Stimulated activated CD4-positive, alpha-beta T cell treated with anti-CD3 and anti-CD28 coated beads, TNF-alpha, amount 100 ng/mL, for 4 hours (primary cell): ENCODE measurements around the gene PCGF6.
A peak's percentile ranks its signal among the peaks of the same experiment; 100 is the strongest.
"Not testable (repeated sequence)": the region's sequence is repeated elsewhere in the genome, so short reads cannot be mapped to it uniquely, and the experiment has no call there.

Source experiments
- DNase-seq, 3 experiments: peaks; one replicate each; pipeline ENCODE4 v3.0.0-alpha.2; 2020; ENCODE audit warnings: low read depth in 3 of 3

PCGF6 gene

GRCh38 chr10:103350517-103351260 lies at the start of gene PCGF6:
Gene PCGF6, minus strand, starts transcription at chr10:103351140. Its CDS starts 74 bp downstream, at chr10:103351066.
- DNase-seq, result peak; percentile 39 to 70 (median 46)

DNA sequence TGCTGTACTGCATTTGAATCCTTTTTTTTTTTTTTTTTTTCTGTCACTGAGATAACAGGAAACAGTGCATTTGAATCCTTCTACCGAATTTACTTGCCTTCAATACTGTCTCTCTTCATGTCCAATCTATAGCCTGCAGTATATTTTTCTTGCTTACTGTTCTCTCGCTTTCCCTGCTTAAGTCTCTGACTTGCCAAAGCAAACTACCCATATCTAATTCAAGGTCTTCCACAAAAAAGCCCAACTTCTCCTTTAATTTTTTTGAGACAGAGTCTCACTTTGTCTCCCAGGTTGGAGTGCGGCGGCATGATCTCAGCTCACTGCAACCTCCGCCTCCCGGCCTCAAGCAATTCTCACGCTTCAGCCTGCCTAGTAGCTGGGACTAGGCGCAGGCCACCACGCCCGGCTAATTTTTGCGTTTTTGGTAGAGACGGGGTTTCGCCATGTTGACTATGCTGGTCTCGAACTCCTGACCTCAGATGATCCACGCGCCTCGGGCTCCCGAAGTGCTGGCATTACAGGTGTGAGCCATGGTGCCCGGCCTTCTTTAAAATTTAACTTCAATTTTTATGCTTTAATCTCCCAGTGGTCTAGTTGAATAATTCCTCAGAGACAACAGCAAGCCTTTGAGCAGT lies 46.4 kb upstream of the PCGF6 start:
- no peak for DNase-seq

- DNase-seq, result no peak
Observed at GRCh38 chr10:103396789-103397087, 45.8 kb upstream of the PCGF6 start.

GRCh38 chr10:103396067-103396788 lies 45.3 kb upstream of the PCGF6 start, which contains the start of the genes ATP5MK and PDCD11:
Gene ATP5MK, minus strand, starts transcription at chr10:103396475. Its CDS starts 4,018 bp downstream, at chr10:103392457.
Gene PDCD11, plus strand, starts transcription at chr10:103396626. Its CDS starts 1,801 bp downstream, at chr10:103398427.
- DNase-seq, result peak; percentile 80 to 93 (median 87)

- no peak for DNase-seq
Observed at GRCh38 chr10:103395754-103396066, 44.8 kb upstream of the PCGF6 start.

DNA sequence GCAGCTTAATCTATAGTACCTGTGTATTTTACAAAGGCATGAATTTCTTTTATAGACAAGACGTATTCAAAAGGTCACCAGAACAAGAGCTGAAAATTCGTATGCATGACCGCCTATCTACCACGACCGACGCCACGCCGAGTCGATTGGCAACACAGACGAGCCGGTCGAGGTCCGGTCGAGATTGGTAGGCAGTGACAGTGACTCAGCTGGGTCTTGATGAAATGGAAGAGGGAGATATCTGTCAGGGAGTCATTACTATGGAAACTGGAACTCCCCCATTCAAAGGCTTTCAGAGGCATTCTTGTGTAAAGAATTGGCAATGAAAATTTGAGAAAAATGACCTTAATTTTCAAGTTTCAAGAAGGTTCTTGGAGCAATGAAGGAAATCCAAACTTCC lies 43.2 kb upstream of the PCGF6 start:
- DNase-seq, result no peak

- DNase-seq, result no peak
Observed at GRCh38 chr10:103382769-103383168, 31.8 kb upstream of the PCGF6 start.

- DNase-seq, result no peak
Observed at GRCh38 chr10:103374263-103374662, 23.3 kb upstream of the PCGF6 start.

- DNase-seq, result no peak
Observed at GRCh38 chr10:103373544-103373943, 22.6 kb upstream of the PCGF6 start.

DNA sequence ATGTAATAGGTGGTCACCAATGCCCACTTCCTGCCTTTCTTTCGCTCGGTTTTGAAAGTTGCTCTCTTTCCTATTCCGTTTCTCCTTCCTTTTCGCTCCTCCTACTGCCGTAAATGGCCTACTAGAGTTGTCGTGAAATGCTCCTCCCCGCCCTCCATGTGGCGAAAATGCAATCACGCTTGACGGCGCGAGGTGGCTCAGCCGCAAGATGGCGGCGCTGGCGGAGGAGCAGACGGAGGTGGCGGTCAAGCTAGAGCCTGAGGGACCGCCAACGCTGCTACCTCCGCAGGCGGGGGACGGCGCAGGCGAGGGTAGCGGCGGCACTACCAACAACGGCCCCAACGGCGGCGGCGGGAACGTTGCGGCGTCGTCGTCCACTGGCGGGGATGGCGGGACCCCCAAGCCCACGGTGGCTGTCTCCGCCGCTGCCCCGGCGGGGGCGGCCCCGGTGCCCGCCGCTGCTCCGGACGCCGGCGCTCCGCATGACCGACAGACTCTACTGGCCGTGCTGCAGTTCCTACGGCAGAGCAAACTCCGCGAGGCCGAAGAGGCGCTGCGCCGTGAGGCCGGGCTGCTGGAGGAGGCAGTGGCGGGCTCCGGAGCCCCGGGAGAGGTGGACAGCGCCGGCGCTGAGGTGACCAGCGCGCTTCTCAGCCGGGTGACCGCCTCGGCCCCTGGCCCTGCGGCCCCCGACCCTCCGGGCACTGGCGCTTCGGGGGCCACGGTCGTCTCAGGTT lies 17.0 kb upstream of the PCGF6 start, which contains the start of gene TAF5:
TAF5 (plus strand) TSS at position 195 of the 737 bp plus-strand sequence; CDS start at position 209, 14 bp downstream.
- DNase-seq, result peak; percentile 50 to 80 (median 79)

GRCh38 chr10:103367379-103367781 lies 16.4 kb upstream of the PCGF6 start:
- DNase-seq, result no peak

DNA sequence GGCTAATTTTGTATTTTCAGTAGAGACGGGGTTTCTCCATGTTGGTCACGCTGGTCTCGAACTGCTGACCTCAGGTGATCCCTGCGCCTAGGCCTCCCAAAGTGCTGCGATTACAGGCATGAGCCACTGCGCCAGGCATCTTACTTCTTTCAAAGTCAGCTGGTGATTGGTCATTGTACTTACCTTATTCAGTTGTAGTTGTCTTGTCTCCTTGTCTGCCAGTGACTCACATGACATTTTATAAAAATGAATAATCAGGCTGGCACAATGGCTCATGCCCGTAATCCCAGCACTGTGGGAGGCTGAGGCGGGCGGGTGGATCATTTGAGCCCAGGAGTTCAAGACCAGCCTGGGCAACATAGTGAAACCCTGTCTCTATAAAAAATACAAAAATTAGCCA lies 9.9 kb upstream of the PCGF6 start:
- DNase-seq, result not testable (repeated sequence)

- not testable (repeated sequence) for DNase-seq
Observed at GRCh38 chr10:103359493-103359892, 8.6 kb upstream of the PCGF6 start.

DNA sequence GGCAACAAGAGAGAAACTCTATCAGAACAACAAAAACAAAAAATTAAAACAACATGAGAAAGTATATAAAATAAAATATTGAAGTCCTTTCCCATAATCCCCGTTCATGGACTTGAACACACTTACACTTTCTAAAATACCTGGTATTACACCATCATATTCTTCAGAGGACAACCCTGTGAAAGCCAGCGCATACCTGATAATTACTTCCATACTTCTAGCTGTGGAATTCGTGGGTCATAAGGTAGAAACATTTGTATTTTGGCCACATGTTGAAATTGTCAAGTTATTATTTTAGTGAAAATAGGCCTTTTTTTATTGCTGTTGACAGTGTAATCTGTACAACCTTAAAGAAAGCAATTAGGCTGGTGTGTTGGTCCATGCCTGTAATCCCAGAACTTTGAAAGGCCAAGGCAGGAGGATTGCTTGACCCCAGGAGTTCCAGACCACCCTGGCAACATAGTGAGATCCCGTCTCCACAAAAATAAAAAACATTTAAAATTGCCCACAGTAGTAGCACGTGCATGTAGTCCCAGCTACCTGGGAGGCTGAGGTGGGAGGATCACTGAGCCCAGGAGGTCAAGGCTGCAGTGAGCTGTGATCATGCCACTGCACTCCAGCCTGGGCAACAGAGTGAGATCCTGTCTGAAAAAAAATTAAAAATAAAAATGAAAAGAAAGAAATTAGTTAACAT lies 5.1 kb upstream of the PCGF6 start:
- DNase-seq, result no peak

GRCh38 chr10:103354567-103354966 lies 3.6 kb upstream of the PCGF6 start:
- DNase-seq, result not testable (repeated sequence)

GRCh38 chr10:103353281-103353680 lies 2.3 kb upstream of the PCGF6 start:
- no peak for DNase-seq

DNA sequence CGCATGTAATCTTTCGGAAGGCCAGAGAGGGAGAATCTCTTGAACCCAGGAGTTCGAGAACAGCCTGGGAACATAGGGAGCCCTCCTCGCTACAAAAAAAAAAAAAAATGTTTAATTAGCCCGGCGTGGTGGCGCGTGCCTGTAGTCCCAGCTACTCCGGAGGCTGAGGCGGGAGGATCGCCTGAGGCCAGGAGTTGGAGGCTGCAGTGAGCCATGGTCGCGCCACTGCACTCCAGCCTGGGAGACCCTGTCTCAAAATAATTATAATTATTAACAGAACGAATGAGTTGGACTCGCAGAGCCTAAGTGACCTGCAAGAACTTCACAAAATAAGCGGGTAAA lies 794 bp downstream of the PCGF6 start:
- no peak for DNase-seq

DNA sequence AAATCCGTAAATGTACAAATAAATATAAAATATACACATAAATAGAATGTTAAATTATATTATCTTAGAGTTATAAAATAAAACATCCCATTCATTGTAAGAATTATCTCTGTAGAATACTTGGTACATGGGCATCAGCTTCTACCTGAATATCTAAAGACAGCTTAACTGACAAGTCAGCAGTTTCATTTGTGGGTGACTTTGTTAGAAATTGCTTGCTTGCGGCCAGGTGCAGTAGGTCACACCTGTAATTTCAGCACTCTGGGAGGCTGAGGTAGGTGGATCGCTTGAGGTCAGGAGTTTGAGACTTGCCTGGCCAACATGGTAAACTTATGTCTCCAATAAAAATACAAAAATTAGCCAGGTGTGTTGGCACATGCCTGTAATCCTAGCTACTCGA lies 14.6 kb downstream of the PCGF6 start:
- no peak for DNase-seq

GRCh38 chr10:103334567-103334966 lies 16.4 kb downstream of the PCGF6 start:
- no peak for DNase-seq

DNA sequence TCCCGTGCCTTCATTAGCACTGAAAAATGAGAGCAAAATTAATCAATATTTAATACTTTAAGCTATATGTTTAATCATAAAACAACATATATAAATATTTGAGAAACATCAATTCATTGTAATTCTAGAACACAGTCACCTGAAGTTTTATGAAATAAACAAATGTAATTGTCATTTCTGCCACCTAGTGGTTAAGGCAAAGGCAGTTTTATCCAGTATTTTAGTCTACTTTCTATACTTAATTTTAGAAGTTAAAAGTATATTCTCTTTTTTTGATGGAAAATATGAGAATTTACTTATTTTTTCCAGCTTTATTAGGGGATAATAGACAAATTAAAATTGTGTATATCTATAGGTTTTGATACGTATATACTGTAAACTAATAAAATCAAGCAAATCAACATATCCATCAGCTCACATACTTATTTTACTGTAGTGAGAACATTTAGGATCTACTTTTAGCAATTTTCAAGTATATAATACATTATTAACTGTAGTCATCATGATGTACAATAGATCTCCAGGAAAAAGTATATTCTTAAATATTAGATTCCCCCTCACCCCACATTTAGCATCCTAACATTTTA lies 16.9 kb downstream of the PCGF6 start:
- DNase-seq, result no peak

DNA sequence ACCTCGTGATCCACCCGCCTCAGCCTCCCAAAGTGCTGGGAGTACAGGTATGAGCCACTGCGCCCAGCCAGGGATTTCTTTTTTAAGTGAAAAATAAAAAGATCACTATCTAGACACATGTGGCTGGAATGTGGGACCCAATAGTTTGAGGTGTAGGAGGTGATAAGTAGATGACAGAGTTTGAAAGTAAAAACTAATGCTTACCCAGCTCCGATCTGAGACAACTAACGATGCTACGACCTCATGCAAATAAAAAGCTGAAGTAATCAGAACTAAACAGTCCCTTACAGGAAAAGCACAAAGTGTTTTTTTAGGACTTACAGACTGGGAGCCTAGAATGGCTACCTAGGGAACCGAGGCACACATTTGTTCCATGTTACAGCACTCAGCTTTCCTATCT lies 23.0 kb downstream of the PCGF6 start:
- DNase-seq, result no peak
